ENCODE data around the gene PAF1.

- TF ChIP-seq, protein P1, sequence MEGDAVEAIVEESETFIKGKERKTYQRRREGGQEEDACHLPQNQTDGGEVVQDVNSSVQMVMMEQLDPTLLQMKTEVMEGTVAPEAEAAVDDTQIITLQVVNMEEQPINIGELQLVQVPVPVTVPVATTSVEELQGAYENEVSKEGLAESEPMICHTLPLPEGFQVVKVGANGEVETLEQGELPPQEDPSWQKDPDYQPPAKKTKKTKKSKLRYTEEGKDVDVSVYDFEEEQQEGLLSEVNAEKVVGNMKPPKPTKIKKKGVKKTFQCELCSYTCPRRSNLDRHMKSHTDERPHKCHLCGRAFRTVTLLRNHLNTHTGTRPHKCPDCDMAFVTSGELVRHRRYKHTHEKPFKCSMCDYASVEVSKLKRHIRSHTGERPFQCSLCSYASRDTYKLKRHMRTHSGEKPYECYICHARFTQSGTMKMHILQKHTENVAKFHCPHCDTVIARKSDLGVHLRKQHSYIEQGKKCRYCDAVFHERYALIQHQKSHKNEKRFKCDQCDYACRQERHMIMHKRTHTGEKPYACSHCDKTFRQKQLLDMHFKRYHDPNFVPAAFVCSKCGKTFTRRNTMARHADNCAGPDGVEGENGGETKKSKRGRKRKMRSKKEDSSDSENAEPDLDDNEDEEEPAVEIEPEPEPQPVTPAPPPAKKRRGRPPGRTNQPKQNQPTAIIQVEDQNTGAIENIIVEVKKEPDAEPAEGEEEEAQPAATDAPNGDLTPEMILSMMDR (IDR thresholded peaks at IDR 0.05; ENCODE audit: extremely low read depth in 1 of 2, insufficient read depth in 1 of 2, low read depth in 1 of 2, low read length in 2 of 2): no peak
- TF ChIP-seq POLR2A (IDR thresholded peaks at IDR 0.05; ENCODE audit: low read depth, low read length) (no peak), GATA2 (IDR thresholded peaks at IDR 0.05; ENCODE audit: insufficient read depth, insufficient read length, low read depth, low read length) (no peak), POLR2AphosphoS5 (IDR thresholded peaks at IDR 0.05; ENCODE audit: insufficient read depth, low read depth, low read length) (no peak), EZH2 (IDR thresholded peaks at IDR 0.05; ENCODE audit: borderline replicate concordance, low read depth, low read length, severe bottlenecking) (no peak), MAX (IDR thresholded peaks at IDR 0.05; ENCODE audit: insufficient read depth, insufficient read length) (no peak), MYC (IDR thresholded peaks at IDR 0.05; ENCODE audit: low read depth, low read length) (no peak), JUN (IDR thresholded peaks at IDR 0.05; ENCODE audit: borderline replicate concordance, insufficient read depth, insufficient read length, low read depth) (no peak), FOS (IDR thresholded peaks at IDR 0.05; ENCODE audit: borderline replicate concordance, insufficient read depth, low read length) (no peak)
Measured at GRCh38 chr19:39405958-39406655, 15.2 kb upstream of the PAF1 start.

Measured in endothelial cell of umbilical vein (primary cell).